GM12873 (cell line): ENCODE measurements around the gene ALPK3.

ENCODE experiments used
- TF ChIP-seq, protein P1 (sequence below): IDR thresholded peaks from 2 replicates; pipeline ENCODE4 v1.5.1; 2012; ENCODE audit warnings: low read depth, mild to moderate bottlenecking, moderate library complexity, low read length, control low read depth; ENCODE audit not compliant: insufficient read depth; ENCODE audit errors: missing control alignments

The ALPK3 gene

DNA sequence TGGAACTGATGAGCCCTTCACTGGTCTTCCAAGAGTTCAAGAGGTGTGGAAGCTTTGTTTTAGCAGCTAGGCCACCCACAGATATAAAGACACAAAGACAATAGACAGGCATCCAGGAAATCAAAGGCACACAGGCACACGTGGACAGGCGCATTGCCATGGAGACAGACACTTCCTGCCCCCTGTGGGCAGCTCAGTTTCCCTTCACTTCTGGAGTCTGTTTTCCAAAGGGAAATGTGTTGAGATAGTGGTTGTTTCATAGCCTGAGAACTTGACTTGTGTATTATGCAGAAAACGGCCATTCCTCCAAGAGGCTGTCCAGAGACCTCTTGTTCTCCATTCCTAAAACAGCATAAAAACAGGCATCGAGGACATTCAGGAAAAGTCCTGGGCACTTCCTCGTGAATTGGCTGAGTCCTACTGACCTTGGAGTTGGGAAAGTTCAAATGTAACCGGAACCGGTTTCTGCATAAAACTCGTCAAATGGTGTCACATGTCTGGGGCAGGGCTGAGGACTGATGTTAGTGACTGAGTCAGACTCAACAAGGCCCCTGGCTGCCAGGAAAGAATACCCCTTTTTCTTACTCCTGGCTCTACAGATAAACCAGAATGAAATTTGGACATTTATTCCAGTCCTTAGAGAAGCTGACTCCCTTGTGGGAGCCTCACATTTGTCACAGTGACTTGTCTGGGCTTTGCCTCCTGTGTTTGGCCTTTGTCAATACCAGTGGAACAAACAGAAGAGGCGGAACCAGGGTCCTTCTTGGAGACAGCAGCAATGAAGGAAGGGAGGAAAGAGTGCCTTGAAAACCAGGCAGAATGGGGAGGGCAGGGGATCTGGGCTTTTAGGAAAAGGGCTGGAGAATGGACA, 1.3 kb downstream of the ALPK3 start:
- TF ChIP-seq, protein P1, sequence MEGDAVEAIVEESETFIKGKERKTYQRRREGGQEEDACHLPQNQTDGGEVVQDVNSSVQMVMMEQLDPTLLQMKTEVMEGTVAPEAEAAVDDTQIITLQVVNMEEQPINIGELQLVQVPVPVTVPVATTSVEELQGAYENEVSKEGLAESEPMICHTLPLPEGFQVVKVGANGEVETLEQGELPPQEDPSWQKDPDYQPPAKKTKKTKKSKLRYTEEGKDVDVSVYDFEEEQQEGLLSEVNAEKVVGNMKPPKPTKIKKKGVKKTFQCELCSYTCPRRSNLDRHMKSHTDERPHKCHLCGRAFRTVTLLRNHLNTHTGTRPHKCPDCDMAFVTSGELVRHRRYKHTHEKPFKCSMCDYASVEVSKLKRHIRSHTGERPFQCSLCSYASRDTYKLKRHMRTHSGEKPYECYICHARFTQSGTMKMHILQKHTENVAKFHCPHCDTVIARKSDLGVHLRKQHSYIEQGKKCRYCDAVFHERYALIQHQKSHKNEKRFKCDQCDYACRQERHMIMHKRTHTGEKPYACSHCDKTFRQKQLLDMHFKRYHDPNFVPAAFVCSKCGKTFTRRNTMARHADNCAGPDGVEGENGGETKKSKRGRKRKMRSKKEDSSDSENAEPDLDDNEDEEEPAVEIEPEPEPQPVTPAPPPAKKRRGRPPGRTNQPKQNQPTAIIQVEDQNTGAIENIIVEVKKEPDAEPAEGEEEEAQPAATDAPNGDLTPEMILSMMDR: no peak

DNA sequence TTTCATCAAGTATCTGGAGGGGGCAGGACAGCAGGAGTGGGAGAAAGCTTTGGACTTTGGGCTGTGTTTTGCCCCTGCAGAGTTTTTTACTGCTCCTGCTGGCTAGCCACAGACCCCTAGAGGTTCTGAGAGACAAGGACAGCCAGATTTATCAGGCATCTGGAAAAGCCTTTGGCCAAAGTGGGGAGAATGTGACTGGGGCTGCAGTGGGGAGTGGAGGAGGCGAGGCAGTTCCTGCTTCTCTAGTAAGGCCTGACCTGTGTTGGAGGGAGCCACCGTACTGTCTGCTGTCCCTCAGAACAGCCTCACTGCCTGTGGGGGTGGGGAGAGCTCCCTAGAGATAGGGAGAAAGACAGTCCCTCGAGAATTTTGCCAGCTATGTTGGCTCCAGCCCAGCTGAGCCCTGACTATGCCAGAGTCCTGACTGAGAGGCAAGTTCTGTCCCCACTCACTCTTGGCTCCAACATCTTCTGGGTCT, 2.2 kb downstream of the ALPK3 start:
- TF ChIP-seq, protein P1: no peak

DNA sequence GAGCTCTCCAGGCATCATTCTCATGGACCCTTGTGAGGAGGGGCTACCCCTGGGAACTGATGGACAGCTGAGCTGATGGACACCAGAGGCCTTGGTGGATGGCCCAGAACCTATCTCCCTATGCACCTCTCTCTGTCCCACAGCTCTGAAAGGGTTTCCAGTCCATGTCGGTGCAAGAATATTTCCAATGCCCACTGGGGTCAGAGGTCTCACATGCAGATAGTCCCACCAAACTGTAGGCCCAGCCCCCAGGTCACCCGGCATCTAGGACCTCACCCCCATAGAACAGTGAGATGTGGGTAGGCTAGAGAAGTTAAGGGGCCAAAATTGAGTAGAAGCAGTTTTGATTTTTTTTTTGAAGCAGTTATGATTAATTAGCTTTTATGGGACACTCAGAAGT, 2.6 kb downstream of the ALPK3 start:
- TF ChIP-seq, protein P1: no peak

DNA sequence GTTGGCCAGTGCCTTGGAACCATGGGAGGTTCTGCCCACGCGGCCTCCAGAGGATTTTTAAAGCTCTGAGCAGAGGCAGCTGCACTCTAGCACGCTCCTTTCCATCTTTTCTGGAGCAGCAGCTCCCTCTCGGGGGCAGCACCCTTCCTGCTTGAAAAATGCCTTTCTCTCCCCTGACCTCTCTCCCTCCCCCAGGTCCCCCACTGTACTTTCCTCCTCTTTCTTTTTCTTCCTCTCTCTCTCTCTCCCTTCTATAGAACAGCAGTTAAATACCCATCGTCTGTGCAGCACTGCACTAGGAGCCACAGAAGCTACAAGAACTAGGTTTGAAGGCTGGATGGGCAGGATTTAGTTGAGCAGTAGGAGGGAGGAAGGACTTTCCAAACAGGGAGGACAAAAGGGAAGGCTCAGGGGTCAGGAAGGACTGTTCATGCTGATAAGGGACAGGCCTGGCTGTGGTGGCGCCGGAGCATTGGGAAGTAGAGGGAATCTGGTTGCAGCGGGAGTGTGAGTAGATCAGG, 4.4 kb downstream of the ALPK3 start:
- TF ChIP-seq, protein P1: peak; percentile 11

DNA sequence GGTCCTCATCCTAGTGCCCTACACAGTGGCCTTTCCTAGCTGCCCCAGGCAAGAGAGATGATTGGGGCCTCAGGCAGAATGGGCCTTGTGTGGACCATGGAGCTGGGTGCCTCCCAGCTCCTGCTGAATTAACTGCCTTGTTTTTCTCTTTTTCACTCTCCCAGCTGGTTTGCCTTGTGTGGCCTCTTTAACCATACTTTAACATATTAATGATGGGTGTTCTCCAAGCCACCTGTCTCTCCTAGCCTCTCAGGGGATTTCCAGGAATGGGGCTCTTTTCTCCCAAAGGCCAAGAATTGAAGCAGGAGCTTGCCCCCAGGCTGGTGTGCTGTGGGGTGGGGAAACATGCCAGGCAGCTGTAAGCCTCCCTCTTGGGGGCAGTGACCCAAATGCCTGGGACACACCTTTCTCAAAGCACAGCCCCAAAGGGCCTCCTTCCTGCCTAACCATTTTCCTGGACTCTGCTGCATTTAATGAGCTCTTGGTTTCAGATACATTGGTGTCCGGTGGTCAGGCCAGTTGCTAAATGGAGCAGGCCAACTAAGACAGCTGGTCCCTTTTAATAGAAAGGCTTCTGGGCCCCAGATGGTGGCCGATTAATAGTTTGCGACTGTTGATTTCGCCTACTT, 5.6 kb downstream of the ALPK3 start:
- TF ChIP-seq, protein P1: no peak

DNA sequence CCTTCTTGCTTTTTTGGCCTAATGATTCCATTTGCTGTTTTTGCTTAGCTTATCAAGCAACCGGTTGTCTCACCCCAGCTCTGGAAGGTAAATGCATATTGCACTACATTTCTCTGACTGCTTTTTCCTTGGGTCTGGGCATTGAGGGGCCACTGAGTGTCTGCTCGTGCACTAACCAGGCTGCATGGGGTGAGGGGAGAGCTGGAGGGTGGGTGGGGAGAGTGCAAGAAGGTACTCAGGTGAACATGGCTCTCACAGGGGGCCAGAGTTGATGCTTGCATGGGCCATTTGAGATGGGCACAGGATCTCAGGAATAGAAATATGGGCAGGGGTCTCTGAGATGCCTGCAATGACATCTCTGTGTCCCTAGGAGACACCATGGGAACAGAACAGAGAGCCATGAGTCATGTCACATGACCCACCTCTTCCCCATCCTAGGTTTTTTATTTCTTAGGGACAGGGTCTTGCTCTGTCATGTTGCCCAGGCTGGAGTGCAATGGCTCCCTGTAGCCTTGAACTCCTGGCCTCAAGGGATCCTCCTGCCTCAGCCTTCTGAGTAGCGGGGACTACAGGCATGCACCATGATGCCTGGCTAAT, 6.2 kb downstream of the ALPK3 start:
- TF ChIP-seq, protein P1: no peak
